Upper lobe of left lung (tissue), 6 donors: Measurements from ENCODE around the gene TENM3. TPM values are rescaled to one million over a fixed set of nuclear protein-coding genes. Genes with fewer than 3 reads are reported as not detected.

ENCODE experiments used
- ATAC-seq, 2 donors: fragments of 200-7000 bp; cut with Tn5 transposase; one replicate each; pipeline ENCODE4 v1.9.1; 2022; ENCODE audit warnings: mild to moderate bottlenecking in 2 of 2, moderate library complexity in 2 of 2; ENCODE audit not compliant: low FRiP score in 2 of 2
- DNase-seq, 2 donors: peaks; one replicate each; pipeline ENCODE4 v3.0.0-alpha.2; 2019 to 2020
- H3K27ac ChIP-seq, 4 donors: fragments of 200-600 bp; sonication (generic); one replicate each; pipeline ENCODE4 v1.5.1; 2016 to 2019
- H3K27me3 ChIP-seq, 4 donors: fragments of 200-600 bp; sonication (generic); one replicate each; pipeline ENCODE4 v1.5.1; 2017 to 2019
- H3K36me3 ChIP-seq, 4 donors: fragments of 200-600 bp; sonication (generic); one replicate each; pipeline ENCODE4 v1.5.1; 2016 to 2019
- H3K4me1 ChIP-seq, 4 donors: fragments of 200-600 bp; sonication (generic); one replicate each; pipeline ENCODE4 v1.5.1; 2018 to 2019
- H3K4me3 ChIP-seq, 4 donors: fragments of 200-600 bp; sonication (generic); one replicate each; pipeline ENCODE4 v1.5.1; 2017 to 2019; ENCODE audit warnings: mild to moderate bottlenecking in 2 of 4, moderate library complexity in 1 of 4
- H3K9me3 ChIP-seq, 4 donors: fragments of 200-600 bp; sonication (generic); one replicate each; pipeline ENCODE4 v1.5.1; 2018 to 2019
- CTCF ChIP-seq, 6 experiments: fragments of 450-650 bp in 4 of 6; fragments of 200-600 bp in 2 of 6; sonication (generic) in 2 of 6; IDR thresholded peaks; one replicate each; pipeline ENCODE4 v1.5.1; 2016 to 2019; ENCODE audit warnings: antibody characterized with exemption in 6 of 6
- EP300 ChIP-seq, 4 donors: sonication (generic); formaldehyde crosslinking; IDR thresholded peaks; one replicate each; pipeline ENCODE4 v1.5.1; 2017; ENCODE audit warnings: antibody characterized with exemption in 4 of 4, control low read depth in 2 of 4
- POLR2A ChIP-seq, 4 donors: fragments of 450-650 bp; IDR thresholded peaks; one replicate each; pipeline ENCODE4 v1.5.1; 2016 to 2017; ENCODE audit warnings: antibody characterized with exemption in 4 of 4, mild to moderate bottlenecking in 2 of 4
- POLR2AphosphoS5 ChIP-seq, 2 donors: sonication (generic); formaldehyde crosslinking; IDR thresholded peaks; one replicate each; pipeline ENCODE4 v1.5.1; 2017; ENCODE audit warnings: antibody characterized with exemption in 2 of 2
- WGBS, 2 donors: methylation state at CpG; one replicate each; pipeline ENCODE4 v1.1.5; 2017 to 2018; 5-methylcytosine and 5-hydroxymethylcytosine counted together
- total RNA-seq, 6 donors: library from RNA; depleted of rRNA in 4 of 6; stranded (reverse); fragments of >200 nt in 4 of 6; gene quantifications; one replicate each; pipeline versions ENCODE4 v1.1.0 to v1.2.1, GENCODE V29; 2016 to 2021
- donor health status: DM: no; HTN: no; CAD: no; lungs with moderate emphysema.
- donor health status: DM: no; HTN: yes; CAD: no; lungs with severe emphysema.

Gene TENM3
- total RNA-seq, 6 donors from 2014 or later = 0.33 to 7.1 (median 1.1) TPM

DNA sequence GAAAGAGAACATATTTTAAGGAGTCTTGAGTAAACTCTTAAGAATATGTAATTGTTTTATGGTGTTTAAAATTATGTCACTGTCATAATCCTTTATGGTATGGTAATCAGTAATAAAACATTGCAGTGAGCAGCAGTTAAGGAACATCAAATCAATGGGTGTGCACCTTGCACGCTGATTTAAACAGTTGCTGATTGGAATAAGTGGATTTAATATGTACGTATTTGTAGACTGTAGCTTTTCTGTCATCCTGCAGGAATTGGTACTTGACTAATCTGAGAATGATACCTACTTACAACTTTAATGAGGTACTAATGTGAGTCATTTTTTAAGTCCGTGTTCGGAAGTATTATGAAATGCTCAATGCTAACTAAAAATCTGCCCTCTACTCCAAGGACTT lies 461.7 kb downstream of the TENM3 start:
- Histone ChIP-seq H3K36me3 (no peaks in the 10 kb centered on the region), H3K4me3 (no peak overlapping the region), H3K4me1 (no peaks in the 10 kb centered on the region), H3K27me3 (no peaks in the 10 kb centered on the region), H3K27ac (no peak overlapping the region), H3K9me3 (no peaks in the 10 kb centered on the region)
- TF ChIP-seq POLR2A (IDR thresholded peaks at IDR 0.05) = no peak
- TF ChIP-seq CTCF (IDR thresholded peaks at IDR 0.05) = no peak
- TF ChIP-seq POLR2AphosphoS5 (IDR thresholded peaks at IDR 0.05) = no peak
- no peak for TF ChIP-seq EP300 (IDR thresholded peaks at IDR 0.05)
- 87 to 90% methylated on average over 4 of the region's 4 CpGs for WGBS, 2 donors
- DNase-seq = no peak
- ATAC-seq = no peak

- no peak for ATAC-seq
- WGBS, 2 donors = 92 to 96% methylated on average over 11 of the region's 11 CpGs
Measured at GRCh38 chr4:182705389-182705788, 462.2 kb downstream of the TENM3 start.

DNA sequence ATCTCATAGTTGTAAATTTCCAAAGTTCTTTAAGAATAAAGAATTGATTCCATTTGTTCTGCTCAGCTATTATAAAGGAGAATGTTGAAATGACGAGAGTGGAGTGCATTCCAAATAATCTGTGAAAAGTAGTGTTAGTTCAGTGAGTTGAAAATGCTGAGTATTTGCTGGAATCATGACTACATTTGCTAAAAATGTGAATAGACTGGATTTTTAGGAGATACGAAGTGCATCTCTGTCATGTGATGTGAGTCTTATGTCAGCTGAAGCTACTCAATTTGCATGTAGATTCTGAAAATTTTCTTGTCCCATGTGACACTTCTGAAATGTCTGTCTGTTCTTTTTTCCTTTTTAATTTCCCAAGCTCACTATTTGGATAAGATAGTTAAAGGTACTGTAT lies 468.0 kb downstream of the TENM3 start:
- H3K27ac ChIP-seq = no peak overlapping the region
- ATAC-seq = no peak
- no peaks in the 10 kb centered on the region for H3K9me3 ChIP-seq
- H3K27me3 ChIP-seq = no peaks in the 10 kb centered on the region
- 55 to 58% methylated on average over 2 of the region's 2 CpGs for whole genome bisulfite sequencing, 2 donors
- no peaks in the 10 kb centered on the region for H3K36me3 ChIP-seq
- H3K4me1 ChIP-seq = no peaks in the 10 kb centered on the region
- no peak overlapping the region for H3K4me3 ChIP-seq
- no peak for DNase-seq
- no peak for TF ChIP-seq POLR2A (IDR thresholded peaks at IDR 0.05)
- TF ChIP-seq CTCF (IDR thresholded peaks at IDR 0.05) = no peak

More at GRCh38 chr4:182705389-182705788, 462.2 kb downstream of the TENM3 start:
- TF ChIP-seq CTCF (IDR thresholded peaks at IDR 0.05) (no peak), POLR2A (IDR thresholded peaks at IDR 0.05) (no peak), POLR2AphosphoS5 (IDR thresholded peaks at IDR 0.05) (no peak), EP300 (IDR thresholded peaks at IDR 0.05) (no peak)
- DNase-seq = no peak
- Histone ChIP-seq H3K9me3 (no peaks in the 10 kb centered on the region), H3K4me3 (no peak overlapping the region), H3K4me1 (no peaks in the 10 kb centered on the region), H3K27me3 (no peaks in the 10 kb centered on the region), H3K36me3 (no peaks in the 10 kb centered on the region), H3K27ac (no peak overlapping the region)

- Histone ChIP-seq H3K4me3 (no peak overlapping the region), H3K27me3 (no peaks in the 10 kb centered on the region), H3K27ac (no peak overlapping the region), H3K36me3 (no peaks in the 10 kb centered on the region), H3K4me1 (no peaks in the 10 kb centered on the region), H3K9me3 (no peaks in the 10 kb centered on the region)
- no peak for ATAC-seq
- DNase-seq = no peak
- WGBS, 2 donors = 74 to 78% methylated on average over 3 of the region's 3 CpGs
- TF ChIP-seq POLR2AphosphoS5 (IDR thresholded peaks at IDR 0.05) = no peak
- TF ChIP-seq CTCF (IDR thresholded peaks at IDR 0.05) = no peak
- TF ChIP-seq POLR2A (IDR thresholded peaks at IDR 0.05) = no peak
- TF ChIP-seq EP300 (IDR thresholded peaks at IDR 0.05) = no peak
Measured at GRCh38 chr4:182715548-182715947, 472.3 kb downstream of the TENM3 start.

GRCh38 chr4:182716192-182716591 lies 473.0 kb downstream of the TENM3 start:
- no peak overlapping the region for H3K27ac ChIP-seq
- H3K4me3 ChIP-seq = no peak overlapping the region
- DNase-seq (no peak), ATAC-seq (no peak)
- WGBS, 2 donors = 79 to 82% methylated on average over 3 of the region's 3 CpGs
- H3K36me3 ChIP-seq = no peaks in the 10 kb centered on the region
- TF ChIP-seq POLR2AphosphoS5 (IDR thresholded peaks at IDR 0.05) (no peak), CTCF (IDR thresholded peaks at IDR 0.05) (no peak), EP300 (IDR thresholded peaks at IDR 0.05) (no peak), POLR2A (IDR thresholded peaks at IDR 0.05) (no peak)
- H3K27me3 ChIP-seq = no peaks in the 10 kb centered on the region
- H3K9me3 ChIP-seq = no peaks in the 10 kb centered on the region
- H3K4me1 ChIP-seq = no peaks in the 10 kb centered on the region
